Transverse colon (tissue), 4 donors: ENCODE measurements around the gene PDE4B.

Experiments used
- CTCF ChIP-seq, 5 experiments: fragments of 200-600 bp in 3 of 5; fragments of 450-650 bp in 2 of 5; sonication (generic) in 3 of 5; IDR thresholded peaks; 1 replicate in 2 of 5; 2 replicates in 3 of 5; pipeline ENCODE4 v1.5.1; 2016 to 2017; ENCODE audit warnings: antibody characterized with exemption in 5 of 5, inconsistent platforms in 3 of 5, mild to moderate bottlenecking in 2 of 5, moderate library complexity in 1 of 5
- EP300 ChIP-seq: sonication (generic); formaldehyde crosslinking; IDR thresholded peaks from one replicate; pipeline ENCODE4 v1.6.1; 2017; ENCODE audit warnings: antibody characterized with exemption, low read depth
- POLR2A ChIP-seq: fragments of 450-650 bp; IDR thresholded peaks from one replicate; pipeline ENCODE4 v1.6.1; 2016; ENCODE audit warnings: antibody characterized with exemption, mild to moderate bottlenecking, moderate library complexity
- POLR2AphosphoS5 ChIP-seq, 3 donors: sonication (generic); formaldehyde crosslinking; IDR thresholded peaks; one replicate each; pipeline ENCODE4 v1.6.1; 2016; ENCODE audit warnings: antibody characterized with exemption in 3 of 3

- TF ChIP-seq EP300 (no peak), CTCF (IDR thresholded peaks at IDR 0.05) (no peak), POLR2A (no peak), POLR2AphosphoS5 (IDR thresholded peaks at IDR 0.05) (no peak)
Measured at GRCh38 chr1:65938506-65938905, 145.8 kb downstream of the PDE4B start.
